ENCODE measurements around the gene HOXD13. TPM values are rescaled to one million over a fixed set of nuclear protein-coding genes. Genes with fewer than 3 reads are reported as not detected.

HOXD13 gene
- total RNA-seq, 2 experiments from 2014 or later = not detected

DNA sequence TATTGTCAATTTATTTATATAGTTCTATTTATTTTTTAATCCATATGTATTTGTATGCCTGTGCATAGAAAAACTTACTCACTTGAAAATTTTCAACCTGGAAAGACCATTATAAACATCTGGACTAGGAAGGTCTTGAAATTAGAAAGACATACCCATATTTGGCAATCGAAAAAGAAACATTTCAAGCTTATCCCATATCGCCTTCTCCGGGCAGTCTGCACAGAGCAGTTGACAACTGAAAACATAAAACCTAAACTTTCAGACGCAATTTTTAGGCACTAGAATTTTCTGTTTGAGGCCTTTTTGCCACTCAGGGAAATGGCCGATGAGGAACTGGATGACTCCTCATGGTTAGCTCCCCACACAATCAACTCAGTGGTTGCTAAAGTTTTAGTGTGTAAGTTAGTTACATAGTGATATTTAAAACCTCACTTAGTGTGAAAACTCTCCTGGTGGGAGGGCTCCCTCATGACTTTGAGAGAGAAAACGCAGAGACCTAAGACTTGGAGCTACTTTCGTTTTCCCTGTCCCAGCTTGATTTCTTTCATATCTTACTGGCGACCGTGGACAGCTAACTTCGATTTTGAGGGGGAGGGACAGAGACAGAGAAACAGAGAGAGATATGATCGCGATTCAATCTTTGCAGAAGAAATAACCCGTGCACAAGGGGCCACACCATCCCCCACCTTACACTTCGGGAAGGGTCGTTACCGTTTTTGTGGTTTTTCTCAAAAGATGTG lies 3.9 kb downstream of the HOXD13 start:
- Mint-ChIP-seq H3K27ac (no peak overlapping the region), H3K9me3 (no peaks in the 10 kb centered on the region), H3K4me1 (ENCODE audit: low read depth) (peaks cover 43% of the 10 kb centered on the region), H3K27me3 (peaks cover 90% of the 10 kb centered on the region), H3K36me3 (ENCODE audit: low read depth) (no peaks in the 10 kb centered on the region), H3K4me3 (peak overlapping the region; percentile 49)
- TF ChIP-seq, protein P1, sequence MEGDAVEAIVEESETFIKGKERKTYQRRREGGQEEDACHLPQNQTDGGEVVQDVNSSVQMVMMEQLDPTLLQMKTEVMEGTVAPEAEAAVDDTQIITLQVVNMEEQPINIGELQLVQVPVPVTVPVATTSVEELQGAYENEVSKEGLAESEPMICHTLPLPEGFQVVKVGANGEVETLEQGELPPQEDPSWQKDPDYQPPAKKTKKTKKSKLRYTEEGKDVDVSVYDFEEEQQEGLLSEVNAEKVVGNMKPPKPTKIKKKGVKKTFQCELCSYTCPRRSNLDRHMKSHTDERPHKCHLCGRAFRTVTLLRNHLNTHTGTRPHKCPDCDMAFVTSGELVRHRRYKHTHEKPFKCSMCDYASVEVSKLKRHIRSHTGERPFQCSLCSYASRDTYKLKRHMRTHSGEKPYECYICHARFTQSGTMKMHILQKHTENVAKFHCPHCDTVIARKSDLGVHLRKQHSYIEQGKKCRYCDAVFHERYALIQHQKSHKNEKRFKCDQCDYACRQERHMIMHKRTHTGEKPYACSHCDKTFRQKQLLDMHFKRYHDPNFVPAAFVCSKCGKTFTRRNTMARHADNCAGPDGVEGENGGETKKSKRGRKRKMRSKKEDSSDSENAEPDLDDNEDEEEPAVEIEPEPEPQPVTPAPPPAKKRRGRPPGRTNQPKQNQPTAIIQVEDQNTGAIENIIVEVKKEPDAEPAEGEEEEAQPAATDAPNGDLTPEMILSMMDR (IDR thresholded peaks at IDR 0.05) = no peak
- H3K27ac ChIP-seq (ENCODE audit: low read depth in 1 of 2, low read length in 2 of 2) = no peak overlapping the region
- H3K36me3 ChIP-seq (ENCODE audit: insufficient read depth, low read length) = no peaks in the 10 kb centered on the region
- H3K27me3 ChIP-seq (ENCODE audit: control insufficient read depth in 1 of 2, insufficient read depth in 2 of 2, low read length in 2 of 2) = peaks cover 90 to 92% of the 10 kb centered on the region in 2 experiments
- ATAC-seq (ENCODE audit: poor library complexity) (no peak), DNase-seq (peak in 1 of 14 experiments; percentile 13)
- intact Hi-C loops (cut with DNase I, micrococcal nuclease) = loop anchor here (2.0 to 10.0 kb wide), 7 partner anchors 14 to 1402 kb away; no protein-coding TSS in a partner anchor
- peak overlapping the region; percentile 52 for H3K4me3 ChIP-seq (ENCODE audit: low read length)
- POLR2A ChIA-PET = interaction anchor here (0.6 to 1.7 kb wide), 5 partner anchors 11 to 175 kb away, joined by 3 to 4 read pairs (median 4); partner anchors contain the start of gene LNPK
- H3K9me3 ChIP-seq (ENCODE audit: control insufficient read depth in 1 of 2, insufficient read depth in 1 of 2, low read length in 2 of 2) = peaks cover 7 to 50% of the 10 kb centered on the region in 2 experiments
- H3K4me1 ChIP-seq (ENCODE audit: insufficient read depth, low read length) = peaks cover 43% of the 10 kb centered on the region
- CTCF ChIA-PET = interaction anchor here (1.0 to 2.6 kb wide), 4 partner anchors 15 to 1397 kb away, joined by 3 to 11 read pairs (median 6); no protein-coding TSS in a partner anchor

DNA sequence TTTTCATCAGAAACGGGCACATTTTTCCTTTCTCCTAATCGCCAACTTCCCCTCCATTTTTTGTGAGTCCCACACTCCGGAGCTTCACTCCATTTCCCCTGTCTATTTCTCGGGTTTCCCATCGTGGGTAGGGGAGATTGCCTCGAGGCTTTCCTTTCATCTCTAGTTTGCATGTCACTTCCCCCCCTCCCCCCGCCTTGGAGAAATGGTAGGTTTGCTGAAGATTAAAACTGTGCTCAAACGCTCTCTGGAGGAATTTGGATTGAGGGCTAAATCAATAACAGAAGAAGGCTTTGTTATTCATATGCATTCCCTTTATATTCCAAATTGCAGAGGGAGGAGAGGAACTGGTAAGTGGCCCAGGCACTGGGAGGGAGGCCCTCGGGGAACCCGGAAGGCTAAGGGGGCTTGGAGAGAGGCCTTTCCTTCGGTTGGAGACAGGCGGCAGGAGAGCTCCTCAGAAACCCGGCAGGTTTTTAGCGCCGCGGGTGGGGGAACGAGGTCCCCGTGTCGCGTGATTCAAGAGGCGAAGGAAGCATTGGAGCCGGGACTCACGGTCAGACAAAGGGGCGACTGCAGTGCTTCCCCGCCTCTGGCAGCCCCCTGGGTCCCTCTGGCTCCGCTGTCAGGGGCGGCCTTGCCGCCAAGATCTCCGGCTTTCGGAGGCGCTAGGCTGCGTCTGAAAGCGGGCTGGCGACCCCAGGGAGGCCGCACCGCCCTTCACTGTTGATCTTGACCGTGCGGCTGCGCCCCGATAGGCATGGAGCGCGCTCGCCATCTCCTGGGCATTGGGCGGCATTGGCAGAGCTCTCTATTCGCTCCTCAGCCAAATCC lies 4.7 kb downstream of the HOXD13 start:
- peak in 13 of 14 experiments; percentile 22 to 78 (median 46) for DNase-seq
- H3K4me3 ChIP-seq (ENCODE audit: low read length) = peak overlapping the region; percentile 52
- Mint-ChIP-seq H3K27me3 (peaks cover 90% of the 10 kb centered on the region), H3K4me3 (peak overlapping the region; percentile 49), H3K36me3 (ENCODE audit: low read depth) (no peaks in the 10 kb centered on the region), H3K27ac (no peak overlapping the region), H3K9me3 (no peaks in the 10 kb centered on the region), H3K4me1 (ENCODE audit: low read depth) (peaks cover 36% of the 10 kb centered on the region)
- H3K9me3 ChIP-seq (ENCODE audit: control insufficient read depth in 1 of 2, insufficient read depth in 1 of 2, low read length in 2 of 2) = peaks cover 7 to 42% of the 10 kb centered on the region in 2 experiments
- TF ChIP-seq, protein P1 (IDR thresholded peaks at IDR 0.05) = peak; percentile 62
- POLR2A ChIA-PET = interaction anchor here (0.6 to 1.7 kb wide), 6 partner anchors 9 to 407 kb away, joined by 3 to 7 read pairs (median 4); no protein-coding TSS in a partner anchor
- CTCF ChIA-PET = interaction anchor here (0.6 to 2.6 kb wide), 10 partner anchors 20 to 1397 kb away, joined by 3 to 11 read pairs (median 4); no protein-coding TSS in a partner anchor
- ATAC-seq (ENCODE audit: poor library complexity) = peak; percentile 75
- no peaks in the 10 kb centered on the region for H3K36me3 ChIP-seq (ENCODE audit: insufficient read depth, low read length)
- no peak overlapping the region for H3K27ac ChIP-seq (ENCODE audit: low read depth in 1 of 2, low read length in 2 of 2)
- intact Hi-C loops (cut with DNase I, micrococcal nuclease) = loop anchor here (1.0 to 10.0 kb wide), 8 partner anchors 14 to 1402 kb away; no protein-coding TSS in a partner anchor
- peaks cover 37% of the 10 kb centered on the region for H3K4me1 ChIP-seq (ENCODE audit: insufficient read depth, low read length)
- H3K27me3 ChIP-seq (ENCODE audit: control insufficient read depth in 1 of 2, insufficient read depth in 2 of 2, low read length in 2 of 2) = peaks cover 90 to 92% of the 10 kb centered on the region in 2 experiments

DNA sequence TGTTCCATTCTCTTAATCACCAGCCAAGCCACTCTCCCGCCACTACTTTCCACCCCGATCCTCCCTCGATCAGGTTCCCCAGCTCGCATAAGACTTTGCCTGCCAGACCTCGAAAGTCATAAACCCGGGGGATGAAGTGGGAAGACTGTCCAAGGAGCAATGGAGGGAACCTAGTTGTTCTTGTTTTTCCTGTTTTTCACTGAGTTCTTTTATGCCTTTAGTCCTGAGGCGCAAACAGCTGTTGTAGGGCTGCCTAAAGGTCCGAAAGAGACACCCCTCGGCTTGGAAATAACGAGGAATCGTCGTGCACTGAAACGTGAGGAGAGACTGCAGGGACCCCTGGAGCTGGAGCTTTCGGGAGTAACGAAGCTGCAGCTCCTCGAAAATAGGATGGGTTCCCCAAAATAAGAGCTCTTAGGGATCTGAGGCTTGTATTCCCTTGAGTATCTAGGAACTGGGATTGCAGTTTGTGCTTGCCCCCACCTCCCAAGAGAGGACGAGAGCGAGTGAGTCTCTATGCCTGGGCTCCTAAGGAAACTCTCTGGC lies 5.4 kb downstream of the HOXD13 start:
- ChIA-PET POLR2A (interaction anchor here (0.9 to 1.4 kb wide), 3 partner anchors 10 to 408 kb away, joined by 3 to 7 read pairs (median 4); no protein-coding TSS in a partner anchor), CTCF (interaction anchor here (0.6 to 2.6 kb wide), 9 partner anchors 21 to 1398 kb away, joined by 3 to 11 read pairs (median 3); no protein-coding TSS in a partner anchor)
- intact Hi-C loops (cut with DNase I, micrococcal nuclease) = loop anchor here (1.0 to 10.0 kb wide), 8 partner anchors 13 to 1403 kb away; no protein-coding TSS in a partner anchor
- Histone ChIP-seq H3K4me3 (ENCODE audit: low read length) (peak overlapping the region; percentile 52), H3K9me3 (ENCODE audit: control insufficient read depth in 1 of 2, insufficient read depth in 1 of 2, low read length in 2 of 2) (peaks cover 7 to 41% of the 10 kb centered on the region in 2 experiments), H3K27me3 (ENCODE audit: control insufficient read depth in 1 of 2, insufficient read depth in 2 of 2, low read length in 2 of 2) (peaks cover 96 to 99% of the 10 kb centered on the region in 2 experiments), H3K36me3 (ENCODE audit: insufficient read depth, low read length) (no peaks in the 10 kb centered on the region), H3K4me1 (ENCODE audit: insufficient read depth, low read length) (peaks cover 37% of the 10 kb centered on the region), H3K27ac (ENCODE audit: low read depth in 1 of 2, low read length in 2 of 2) (no peak overlapping the region)
- ATAC-seq (ENCODE audit: poor library complexity) = no peak
- Mint-ChIP-seq H3K9me3 (no peaks in the 10 kb centered on the region), H3K27ac (no peak overlapping the region), H3K27me3 (peaks cover 95% of the 10 kb centered on the region), H3K4me3 (peak overlapping the region; percentile 49), H3K4me1 (ENCODE audit: low read depth) (peaks cover 36% of the 10 kb centered on the region), H3K36me3 (ENCODE audit: low read depth) (no peaks in the 10 kb centered on the region)
- peak in 1 of 14 experiments; percentile 1 for DNase-seq
- TF ChIP-seq, protein P1 (IDR thresholded peaks at IDR 0.05) = no peak

All from CD4-positive, alpha-beta T cell (primary cell).